T-helper 1 cell (primary cell): ENCODE data around the gene SRP68.

Source experiments
- DNase-seq, 5 donors: peaks; one replicate each; pipeline ENCODE4 v3.0.0-alpha.2; 2012 to 2020

SRP68 gene

DNA sequence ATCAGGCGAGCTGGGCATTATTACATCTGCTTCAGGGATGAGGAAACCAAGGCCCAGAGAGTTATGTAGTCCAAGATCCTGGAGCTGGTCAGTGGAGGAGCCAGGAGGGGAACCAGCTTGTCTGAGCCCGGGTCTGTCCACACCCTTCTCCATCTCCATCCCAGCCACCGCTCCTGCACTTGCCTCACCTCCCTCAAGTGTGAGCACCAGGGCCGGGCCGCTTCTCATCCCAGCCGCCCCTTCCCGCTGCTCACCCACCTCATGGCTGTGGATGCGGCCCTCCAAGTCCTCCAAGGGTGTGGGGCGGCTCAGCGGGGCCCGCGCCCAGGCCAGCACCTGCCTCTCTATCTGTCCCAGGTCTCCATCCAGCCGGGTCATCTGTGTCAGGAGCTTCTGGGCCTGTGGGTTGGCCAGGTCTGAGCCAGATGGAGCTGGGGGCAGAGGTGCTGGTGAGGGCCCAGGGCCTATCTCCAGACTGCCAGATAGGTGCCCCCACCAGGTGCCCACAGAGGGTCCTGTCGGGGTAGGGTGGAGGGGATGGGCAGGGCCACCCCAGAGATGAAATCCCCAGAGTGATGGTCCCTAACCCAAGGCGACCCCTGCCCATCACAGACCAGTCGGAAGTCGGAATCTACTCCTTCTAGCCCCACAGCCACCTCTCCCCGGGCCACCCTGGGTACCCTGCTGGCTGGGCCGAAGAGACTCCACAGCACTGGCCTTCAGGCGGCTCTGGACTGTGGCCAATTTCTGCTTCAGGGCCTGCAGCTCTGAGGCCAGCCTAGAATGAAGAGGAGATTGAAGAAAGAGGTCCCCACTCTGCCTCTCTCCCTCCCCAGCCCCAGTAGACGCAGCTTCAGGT is 54.6 kb downstream of the SRP68 start:
- DNase-seq: no peak

DNA sequence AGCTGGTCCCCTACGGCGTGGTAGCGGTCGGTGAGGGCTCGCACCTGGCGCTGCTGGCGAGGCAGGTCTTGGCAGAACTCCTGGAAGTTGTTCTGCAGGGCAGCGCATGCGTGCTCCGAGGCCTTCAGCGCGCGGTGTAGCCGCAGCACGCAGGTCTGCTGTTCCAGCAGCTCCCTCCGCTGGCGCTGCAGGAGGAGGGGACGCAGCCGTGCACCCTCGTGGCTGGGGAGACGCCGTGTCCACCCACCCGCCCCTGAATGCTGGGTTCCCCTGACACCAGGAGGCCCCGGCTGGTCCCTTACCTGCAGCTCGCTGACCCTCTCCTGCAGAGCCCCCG is 57.4 kb downstream of the SRP68 start:
- no peak for DNase-seq

DNA sequence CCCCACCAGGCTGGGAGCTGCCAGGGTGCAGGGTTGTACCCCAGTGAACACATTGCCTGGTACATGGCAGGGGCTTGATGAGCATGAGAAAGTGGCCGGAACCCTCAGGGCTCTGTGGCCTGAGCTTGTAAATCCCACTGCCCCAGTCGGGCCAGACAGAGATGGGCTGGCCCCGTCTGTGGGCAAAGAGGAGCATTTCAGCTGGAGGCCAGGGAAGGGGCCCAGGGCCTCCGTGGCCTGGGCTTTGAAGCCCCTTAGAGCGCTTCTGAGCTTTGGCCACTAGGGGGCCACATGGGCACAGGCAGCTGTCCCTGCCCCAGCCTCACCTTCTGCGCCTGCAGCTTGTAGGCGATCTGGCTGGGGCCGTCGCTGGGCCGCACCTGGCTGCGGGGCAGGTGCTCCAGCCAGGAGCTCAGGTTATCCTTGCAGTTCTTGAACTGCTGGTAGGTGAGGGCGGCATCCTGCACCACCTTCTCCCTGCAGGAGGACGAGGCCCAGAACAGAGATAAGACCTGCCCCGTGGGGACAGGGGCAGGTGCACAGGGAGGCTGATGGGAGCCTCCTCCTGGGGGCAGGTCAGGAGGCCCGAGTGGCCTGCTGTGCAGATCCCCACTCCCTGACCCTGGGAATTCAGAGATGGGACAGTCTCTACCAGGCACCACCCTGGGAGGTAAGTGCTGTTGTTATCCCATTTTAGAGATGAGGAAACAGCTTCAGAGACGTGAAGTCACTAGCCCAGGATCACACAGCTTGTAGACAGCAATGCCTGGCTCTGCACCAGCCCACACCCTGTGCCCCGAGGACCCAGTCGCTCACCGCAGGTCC is 58.0 kb downstream of the SRP68 start:
- DNase-seq: peak; percentile 54 to 75 (median 65)

DNA sequence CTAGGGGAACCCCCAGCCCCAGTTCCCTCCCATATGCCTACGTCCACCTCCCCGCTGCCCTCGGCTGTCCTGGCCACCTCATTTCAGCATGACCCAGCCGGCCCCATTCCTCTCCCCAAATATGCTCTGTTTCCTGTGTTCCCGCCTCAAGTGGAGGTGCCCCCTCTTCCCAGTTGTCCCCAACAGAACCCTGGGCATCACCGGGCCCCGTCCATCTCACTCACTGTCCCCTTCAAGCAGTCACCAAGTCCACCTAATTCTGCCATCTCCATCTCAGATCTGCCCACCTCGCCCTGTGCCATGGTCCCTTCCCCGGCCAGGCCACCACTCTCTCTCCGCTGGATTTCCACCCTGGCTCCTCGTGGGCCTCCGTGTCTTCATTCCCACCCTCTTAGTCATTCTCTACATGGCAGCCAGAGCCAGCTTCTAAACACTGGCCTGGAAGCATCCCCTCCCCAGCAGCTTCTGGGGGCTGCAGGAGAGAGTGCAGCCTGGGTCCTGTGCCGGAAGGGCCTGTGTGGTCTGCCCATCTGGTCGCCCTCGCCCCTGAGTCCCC is 58.9 kb downstream of the SRP68 start:
- DNase-seq: no peak

DNA sequence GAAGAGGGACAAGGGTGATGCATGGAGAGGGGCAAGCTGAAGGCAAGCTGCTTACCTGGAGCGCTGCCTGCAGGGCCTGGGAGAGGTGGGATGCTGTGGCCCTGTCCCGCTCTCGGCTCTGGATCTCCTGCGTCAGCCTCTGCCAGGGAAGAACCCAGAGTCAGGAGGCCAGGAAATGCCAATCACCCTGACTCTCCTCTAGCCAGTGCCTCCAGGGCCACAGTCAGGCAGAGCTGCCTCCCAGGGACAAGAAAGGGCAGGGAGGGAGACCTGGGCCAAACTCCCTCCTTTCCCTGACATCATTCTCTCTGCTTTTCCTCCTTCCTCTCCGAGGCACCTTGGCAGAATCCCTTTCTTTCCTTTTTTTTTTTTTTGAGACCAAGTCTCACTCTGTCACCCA is 60.4 kb downstream of the SRP68 start:
- no peak for DNase-seq

DNA sequence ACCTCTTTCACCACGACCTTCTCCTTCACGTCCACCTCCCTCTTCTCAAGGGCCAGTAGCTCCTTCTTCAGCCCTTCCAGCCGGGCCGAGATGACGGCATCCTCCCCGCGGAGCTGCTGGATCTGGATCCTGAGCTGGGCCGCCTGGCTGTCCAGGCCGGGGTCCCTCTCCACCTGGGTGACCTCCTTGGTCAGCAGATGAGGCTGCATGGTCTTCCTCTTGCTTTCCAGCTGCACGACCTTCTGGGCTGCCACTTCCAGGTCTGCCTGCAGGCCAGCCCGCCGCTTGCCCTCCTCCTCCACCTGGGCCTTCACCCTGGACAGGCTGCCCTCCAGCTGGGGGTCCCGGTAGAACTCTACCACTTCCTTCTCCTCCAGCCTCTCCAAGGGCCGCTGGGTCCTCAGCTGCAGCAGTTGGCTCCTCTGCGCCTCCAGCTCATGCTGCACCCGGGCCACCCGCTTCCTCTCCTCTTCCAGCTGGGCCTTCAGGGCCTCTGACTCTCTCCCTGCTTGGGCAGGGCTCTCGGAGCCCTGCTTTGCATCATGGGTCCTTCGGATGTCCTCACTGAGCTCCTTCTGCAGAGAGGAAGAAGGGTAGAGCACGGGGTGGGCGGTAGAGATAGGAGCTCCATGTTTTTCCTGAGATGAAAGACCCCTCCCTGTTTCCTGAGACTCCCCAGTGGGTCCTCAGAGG is 62.2 kb downstream of the SRP68 start:
- no peak for DNase-seq

DNA sequence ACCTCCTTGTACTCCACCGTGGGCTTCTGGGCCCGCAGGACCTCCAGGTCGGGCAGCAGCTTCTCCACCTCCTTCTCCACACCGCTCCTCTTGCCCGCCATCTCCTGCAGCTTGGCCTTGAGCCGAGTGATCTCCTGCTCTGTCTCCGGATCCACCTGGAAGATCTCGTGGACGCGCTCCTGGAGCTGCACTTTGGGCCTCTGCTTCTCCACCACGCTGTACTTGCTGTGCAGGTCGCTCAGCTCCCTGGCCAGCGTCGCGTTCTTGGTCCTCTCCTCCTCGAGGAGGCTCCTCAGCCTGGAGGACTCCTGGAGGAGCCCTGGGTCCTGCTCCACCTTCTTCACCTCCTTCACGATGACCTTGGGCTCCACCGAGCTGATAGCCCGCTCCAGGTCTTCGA is 62.9 kb downstream of the SRP68 start:
- DNase-seq: no peak

DNA sequence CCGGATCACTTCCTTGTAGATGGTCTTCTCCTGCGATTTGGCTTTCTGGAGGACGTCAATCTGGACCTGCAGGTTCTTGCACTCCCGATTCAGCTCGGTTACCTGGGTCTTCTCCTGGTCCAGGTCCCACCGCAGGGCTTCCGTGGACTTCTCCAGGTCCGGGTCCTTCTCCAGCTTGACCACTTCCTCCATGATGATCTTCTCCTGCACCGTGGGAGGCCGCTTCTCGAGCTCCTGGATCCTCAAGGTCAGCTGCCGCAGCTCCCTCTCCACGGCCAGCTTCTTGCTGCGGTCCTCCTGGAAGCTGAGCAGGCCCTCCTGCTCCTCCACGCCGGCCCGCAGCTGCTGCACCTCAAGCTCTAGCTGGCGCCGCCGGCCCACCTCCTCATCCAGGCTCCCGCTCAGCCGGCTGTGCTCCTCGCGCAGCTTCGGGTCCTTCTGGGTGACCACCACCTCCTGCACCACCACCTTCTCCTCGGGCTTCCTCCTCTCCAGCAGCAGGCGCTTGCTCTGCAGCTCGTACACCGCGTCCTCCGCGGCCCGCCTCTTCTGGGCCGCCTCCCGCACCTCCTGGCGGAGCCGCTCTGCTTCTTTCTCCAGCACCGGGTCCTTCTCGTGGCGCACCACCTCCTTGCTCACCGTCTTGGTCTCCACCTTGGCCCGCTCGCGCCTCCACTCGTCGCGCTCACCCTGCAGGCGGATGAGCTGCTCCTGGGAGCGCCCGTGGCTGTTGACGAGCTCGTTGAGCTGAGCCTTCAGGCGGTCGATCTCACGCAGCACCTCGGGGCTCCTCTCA is 63.5 kb downstream of the SRP68 start:
- no peak for DNase-seq

DNA sequence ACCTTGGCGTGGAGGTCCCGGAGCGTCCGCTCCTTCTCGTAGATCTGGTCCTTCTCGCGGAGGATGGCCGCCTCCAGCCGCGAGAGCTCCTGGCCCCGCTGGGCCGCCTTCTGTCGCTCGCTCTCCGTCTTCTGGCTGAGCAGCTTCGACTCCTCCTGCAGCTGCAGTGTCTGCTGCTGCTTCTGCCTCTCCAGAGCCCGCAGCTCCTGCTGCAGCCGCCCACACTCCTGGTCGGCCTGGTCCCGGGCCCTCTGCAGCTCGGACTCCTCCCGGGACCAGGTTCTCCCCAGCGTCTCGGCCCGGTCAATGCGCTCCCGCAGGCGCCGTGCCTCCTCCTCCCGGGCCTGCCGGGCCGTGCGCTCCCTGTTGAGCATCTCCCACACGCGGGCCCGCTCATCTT is 64.1 kb downstream of the SRP68 start:
- no peak for DNase-seq

DNA sequence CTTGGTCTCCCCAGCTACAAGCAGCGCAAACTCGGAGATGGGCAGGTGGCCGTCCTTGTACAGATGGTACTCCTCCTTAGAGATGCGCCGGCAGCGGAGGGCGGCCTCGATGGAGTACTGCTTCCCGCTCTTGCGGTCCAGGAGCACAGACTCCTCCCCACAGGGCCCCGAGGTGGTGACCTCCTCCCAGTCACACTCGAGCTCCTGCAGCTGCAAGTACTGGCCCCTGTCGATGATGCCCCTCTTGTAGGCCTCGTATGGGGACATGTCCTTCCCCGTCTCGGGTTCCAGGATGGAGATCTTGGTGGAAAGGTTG is 64.5 kb downstream of the SRP68 start:
- DNase-seq: no peak

DNA sequence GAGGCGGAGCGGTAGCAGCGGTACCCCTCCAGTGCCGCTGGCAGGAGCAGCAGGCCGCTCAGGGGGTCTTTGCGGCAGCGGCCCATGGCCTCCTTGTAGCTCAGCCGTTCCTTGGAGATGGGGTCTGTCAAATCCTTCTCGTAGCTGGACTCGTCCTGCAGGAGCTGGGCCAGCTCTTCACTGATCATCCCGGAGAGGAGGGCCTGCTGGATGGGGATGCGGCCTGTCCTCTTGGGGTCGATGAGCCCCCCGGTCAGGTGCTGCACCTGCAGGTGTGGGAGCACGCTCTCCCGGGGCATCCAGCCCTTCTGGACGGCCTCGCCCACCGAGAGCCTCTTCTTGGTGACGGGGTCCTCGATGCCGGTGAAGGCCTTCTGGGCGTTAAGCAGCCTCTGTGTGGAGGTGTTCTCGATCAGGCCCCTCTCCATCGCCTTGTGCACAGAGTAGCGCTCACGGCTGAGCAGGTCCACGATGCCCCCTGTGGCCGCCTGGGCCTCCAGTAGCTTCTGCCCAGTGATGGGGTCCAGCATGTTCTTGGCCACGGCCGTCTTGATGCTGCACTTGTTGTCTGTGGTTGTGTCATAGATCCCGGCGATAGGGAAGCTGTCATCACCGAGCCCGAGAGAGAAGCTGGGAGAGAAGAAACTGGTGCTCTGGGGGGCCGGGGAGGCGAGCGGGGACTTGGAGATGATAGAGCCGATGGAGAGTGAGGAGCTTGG is 65.0 kb downstream of the SRP68 start:
- no peak for DNase-seq

DNA sequence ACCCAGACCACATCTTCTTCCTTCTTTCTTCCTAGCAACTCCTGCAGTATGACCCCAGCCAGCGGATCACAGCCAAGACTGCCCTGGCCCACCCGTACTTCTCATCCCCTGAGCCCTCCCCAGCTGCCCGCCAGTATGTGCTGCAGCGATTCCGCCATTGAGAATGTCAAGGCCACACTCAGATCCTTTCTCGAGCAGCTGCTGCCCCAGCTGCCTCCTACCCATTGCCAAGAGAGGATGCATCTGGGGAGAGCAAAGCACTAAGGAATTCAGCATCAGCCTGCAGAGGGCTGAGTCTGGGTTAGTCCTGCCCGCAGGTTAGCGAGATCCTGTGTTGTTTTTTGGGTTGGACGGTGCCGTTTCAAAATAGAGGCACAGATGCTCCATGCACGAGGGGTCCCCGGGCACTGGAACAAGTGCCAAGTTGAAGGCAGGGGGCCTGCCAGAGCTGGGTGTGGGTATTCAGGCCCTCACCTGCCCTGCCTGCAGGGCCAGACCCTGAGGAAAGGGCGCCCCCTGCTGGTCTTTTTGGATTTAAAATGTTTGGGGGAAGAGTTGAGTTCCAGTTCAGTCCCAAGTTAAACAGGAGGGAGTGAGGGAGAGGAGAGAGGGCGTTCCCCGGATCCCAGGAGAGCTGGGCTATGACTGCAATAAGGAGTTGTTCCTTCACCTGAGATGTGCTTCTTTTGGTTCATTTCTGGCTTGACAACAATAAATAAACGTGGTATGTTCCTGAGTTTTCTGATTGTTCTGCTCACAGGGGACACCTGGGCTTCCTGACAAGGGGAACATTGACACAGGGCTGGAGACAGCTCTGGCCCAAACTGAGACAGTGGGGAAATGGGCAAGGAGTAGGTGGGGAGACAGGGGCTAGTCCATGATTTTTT is 66.8 kb downstream of the SRP68 start:
- DNase-seq: peak; percentile 50 to 81 (median 67)

DNA sequence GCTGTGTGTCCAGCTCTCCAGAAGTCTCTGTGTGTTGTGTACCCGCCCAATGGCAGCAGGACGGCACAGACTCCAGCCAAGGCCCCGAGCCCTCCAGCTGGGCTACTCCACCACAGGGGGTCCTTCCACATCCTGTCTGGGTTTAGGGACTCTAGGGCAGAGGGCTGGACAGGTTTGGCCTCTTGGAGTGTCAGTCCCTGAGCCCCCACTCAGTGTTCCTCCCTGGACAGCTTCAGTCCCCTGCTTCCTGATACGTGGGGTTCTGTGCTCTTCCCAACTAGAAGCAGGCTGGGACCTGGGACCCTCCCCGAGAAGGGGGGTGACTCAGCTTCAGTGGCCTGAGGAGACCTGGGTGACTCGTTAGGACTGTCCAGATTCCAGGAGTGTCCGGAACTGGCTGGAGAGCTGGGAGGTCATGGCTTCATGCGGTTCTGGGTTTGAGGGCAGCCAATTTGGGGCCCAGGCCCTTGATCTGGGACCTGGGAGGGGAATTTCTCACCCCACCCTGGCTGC is 67.5 kb downstream of the SRP68 start:
- no peak for DNase-seq

DNA sequence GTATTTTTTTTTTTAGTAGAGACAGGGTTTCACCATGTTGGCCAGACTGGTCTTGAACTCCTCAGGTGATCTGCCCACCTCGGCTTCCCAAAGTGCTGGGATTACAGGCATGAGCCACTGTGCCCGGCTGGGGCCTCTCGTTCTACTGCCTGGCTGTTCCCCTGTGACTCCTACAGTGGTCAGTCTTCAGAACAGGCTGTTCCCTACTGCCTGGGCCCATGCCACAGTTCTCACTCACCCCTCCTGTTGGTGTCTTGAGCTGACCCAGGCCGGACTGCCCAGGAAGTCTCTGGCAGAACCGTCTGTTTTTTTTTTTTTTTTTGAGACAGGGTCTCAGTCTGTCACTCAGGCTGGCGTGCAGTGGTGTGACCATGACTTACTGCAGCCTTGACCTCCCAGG is 68.4 kb downstream of the SRP68 start:
- no peak for DNase-seq

DNA sequence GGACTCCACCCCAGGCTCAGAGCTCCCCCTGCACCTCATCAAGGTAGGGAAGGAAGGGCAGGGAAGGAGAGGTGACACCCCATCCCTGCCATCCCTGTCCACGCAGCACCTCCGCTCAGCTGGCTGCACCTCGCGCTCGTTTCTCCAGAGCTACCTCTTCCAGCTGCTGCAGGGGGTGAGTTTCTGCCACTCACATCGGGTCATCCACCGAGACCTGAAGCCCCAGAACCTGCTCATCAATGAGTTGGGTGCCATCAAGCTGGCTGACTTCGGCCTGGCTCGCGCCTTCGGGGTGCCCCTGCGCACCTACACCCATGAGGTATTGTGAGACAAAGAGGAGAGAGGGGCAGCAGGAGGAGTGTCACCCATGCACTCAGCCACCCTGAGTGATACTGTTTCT is 70.2 kb downstream of the SRP68 start:
- DNase-seq: no peak

DNA sequence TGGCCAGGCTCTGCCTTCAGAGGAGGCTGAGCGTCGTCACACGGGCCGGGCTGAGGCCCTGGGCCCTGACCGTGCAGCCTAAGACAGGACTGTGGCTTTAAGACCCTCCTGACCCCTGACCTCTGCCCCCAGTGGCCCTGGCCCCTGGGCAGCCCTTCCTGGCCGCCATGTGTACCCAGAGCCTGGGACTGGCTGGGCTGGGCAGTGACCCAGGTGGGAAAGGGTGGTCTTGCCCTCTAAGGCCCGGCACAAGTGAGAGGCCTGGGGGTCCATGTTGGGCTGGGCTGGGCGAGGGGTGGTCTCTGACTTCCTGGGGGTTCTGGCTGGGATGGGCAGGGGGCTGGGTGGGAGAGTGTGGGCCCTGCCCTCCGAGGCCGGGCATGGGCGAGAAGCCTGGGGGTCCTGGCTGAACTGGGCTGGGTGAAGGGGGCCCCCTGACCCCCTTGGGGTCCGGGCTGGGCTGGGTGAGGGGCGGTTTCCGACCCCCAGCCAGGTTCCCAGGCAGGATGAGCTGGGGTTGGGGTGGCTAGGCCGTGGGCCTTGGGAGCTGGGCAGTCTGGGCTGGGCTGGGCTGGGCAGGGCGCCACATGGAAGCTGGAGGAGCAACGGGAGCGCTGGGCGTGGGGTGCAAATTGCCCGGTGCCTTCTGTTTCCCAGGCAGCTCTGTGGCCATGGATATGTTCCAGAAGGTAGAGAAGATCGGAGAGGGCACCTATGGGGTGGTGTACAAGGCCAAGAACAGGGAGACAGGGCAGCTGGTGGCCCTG is 71.4 kb downstream of the SRP68 start, which contains the start of gene CDK3:
Gene CDK3 (plus strand): TSS at position 101 of the 767 bp plus-strand sequence. CDS start 571 bp downstream, at position 672.
- DNase-seq: no peak

DNA sequence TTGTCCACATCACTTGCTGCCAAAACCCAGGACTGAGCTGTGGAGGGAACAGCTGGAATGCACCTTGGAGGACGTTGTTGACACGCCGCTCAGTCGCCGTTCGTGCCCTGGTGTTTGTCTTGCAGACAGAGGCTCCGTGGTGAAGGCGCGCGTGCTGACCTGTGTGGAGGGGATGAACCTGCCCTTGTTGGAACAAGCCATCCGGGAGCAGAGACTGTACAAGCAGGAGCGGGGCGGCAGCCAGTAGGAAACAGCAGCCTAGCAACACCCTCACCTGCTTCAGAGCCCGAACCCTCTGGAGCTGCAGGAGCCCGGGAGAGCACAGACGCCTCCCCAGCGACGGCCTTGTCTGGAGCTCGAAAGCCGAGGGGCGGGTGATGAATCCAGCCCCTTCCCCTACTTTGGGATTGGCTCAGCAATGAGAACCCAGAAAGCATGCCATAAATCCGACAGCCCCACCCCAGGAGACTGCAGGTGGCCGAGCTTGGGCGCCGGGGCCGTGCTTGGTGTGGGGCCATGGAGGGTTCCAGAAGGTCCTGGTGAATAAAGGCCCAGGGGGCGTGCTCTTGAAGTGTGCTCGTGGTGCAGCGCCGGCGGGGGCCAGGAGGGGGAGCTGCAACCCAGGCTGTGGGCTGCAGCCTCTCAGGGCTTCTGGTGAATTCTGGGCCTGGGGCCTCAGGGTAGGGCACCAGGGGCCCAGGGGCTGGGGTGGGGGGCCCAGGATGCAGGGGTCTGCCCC is 72.1 kb downstream of the SRP68 start:
- peak in 4 of 5 donors; percentile 44 to 56 (median 50) for DNase-seq

DNA sequence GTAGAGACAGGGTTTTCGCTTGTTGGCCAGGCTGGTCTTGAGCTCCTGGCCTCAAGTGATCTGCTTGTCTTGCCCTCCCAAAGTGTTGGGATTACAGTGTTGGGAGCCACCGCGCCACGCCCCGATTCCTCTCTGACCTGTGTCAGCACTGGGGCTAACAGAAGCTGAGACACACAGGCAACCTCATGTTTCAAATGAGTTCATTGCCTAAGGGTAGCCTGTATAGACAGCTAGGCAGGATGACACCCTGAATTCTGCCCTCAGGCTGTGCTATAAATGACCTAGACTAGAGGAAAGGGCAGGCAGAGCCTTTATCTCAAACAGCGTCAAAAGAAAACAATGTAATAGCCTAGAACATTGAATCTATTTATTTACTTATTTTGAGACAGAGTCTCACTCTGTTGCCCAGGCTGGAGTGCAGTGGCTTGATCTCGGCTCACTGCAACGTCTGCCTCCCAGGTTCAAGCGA is 74.0 kb downstream of the SRP68 start:
- DNase-seq: no peak
